HUDEP-2 (cell line): ENCODE data around the gene ISL2.

Experiments used
- DNase-seq, 76 experiments: peaks; one replicate each; lab custom pipeline; 2025; ENCODE audit not compliant: unreplicated experiment in 76 of 76; lab: John Stamatoyannopoulos, UW

The ISL2 gene

DNA sequence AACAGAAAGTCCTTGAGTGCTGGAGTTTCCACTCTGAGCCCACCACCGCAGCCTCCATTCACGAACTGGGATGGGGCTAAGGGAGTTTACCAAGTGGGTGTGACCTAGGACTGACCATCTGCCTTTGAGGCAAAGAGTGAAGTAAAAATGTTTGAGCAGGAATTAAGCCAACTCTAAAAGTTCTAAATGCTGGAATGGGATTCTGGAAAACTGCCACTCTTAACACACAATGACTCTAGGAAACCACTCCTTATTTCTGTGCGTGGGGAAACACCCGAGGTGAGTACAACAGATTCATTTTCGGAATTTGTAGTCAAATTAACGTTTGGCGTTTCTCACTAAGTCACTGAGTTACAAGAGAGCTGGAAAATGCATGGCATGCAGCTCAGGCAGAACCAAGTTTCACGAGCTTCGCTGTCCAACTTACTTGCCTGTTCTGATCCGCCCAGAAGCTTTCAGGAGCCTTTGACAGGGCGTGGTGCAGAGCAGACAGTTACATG lies 31.6 kb downstream of the ISL2 start:
- no peak for DNase-seq

DNA sequence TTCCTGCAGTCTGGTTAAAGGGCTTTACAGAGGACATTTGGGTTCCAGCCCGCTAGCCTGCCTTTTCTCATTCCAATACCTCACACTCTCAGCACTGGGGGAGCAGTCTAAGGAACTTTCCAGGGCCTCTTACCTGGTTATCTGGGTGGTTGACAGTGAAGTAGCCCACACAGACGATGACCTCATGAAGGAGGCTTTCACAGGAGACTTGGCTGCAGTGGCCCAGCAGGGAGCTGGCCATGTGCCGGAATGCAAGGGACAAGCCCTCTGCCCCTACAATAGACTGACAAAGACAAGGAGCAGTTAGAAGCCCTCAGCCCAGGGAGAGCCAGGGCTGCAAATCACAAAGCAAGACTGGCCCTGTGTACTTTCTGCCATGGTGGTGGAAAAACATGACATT lies 39.5 kb downstream of the ISL2 start:
- no peak for DNase-seq

DNA sequence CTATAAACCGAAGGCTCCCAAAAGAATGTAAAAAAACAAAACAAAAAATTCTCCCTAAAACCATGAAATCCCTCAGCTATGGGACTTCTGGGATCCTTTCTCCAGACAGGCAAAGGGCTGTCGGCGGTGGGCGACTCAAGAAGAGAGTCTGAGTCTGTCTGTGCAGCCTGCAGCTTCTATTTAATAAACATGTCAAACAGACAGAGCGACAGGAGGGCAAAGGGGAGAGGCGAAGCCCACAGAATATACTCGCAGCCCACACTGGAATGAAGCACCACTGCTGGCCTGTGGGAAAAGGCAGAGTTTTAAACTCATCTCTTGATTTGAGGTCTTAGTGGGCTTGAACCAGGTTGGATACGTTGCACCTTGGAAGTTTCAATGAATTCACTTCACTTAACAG lies 40.2 kb downstream of the ISL2 start:
- DNase-seq: no peak

DNA sequence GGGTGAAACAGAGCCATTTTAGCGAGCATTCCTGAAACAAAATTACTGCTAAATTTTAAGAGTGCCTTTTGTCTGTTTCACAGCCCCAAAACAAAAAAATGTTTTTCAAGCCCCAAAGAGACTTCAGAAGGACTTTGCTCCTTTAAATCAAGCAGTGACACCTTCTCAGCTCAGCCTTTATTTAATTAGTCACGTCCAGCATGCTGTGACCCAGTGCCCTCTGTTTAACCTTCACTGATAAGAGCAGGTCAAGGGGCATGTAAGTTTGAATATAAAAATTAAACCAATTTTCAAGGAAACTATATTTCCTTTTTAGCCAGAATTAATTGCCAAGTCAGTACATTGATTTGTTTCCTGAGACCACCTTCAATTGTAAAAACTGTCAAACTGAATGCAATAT lies 40.6 kb downstream of the ISL2 start:
- no peak for DNase-seq

DNA sequence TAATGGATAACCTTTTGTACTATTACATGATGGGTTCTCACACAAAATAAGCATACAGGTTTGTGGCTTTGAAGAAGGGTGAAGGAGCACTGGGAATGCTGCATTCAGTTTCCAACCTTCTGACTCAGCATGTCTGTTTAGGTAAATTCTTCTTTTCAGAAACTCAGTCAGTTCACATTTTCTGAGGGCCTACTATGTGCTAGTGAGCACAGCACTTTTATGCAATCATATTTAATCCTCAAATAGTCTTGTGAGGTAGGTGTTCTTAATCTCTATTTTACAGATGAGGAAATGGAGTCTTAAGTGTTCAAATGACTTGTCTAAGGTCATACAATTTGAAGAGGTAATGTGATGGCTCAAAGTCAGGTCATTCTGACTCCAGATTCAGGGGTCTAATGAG lies 41.2 kb downstream of the ISL2 start:
- no peak for DNase-seq

DNA sequence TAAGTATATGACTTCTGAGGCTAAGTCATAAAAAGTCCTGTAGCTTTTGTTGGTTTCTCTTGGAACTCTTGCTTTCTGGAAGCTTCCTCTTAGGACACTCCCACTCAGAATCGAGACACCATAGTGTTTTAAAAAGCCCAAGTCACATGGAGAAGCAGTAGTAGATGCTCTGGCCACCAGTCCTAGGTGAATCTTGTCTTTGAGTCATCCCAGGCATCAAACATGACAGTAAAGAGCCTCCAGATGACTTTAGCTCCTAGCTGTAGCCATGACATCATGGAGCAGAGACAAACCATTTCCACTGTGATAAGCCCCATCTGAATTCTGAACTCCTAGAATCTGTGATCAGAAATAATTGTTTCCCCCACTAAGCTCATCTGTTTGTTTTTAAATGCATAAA lies 42.1 kb downstream of the ISL2 start:
- no peak for DNase-seq

DNA sequence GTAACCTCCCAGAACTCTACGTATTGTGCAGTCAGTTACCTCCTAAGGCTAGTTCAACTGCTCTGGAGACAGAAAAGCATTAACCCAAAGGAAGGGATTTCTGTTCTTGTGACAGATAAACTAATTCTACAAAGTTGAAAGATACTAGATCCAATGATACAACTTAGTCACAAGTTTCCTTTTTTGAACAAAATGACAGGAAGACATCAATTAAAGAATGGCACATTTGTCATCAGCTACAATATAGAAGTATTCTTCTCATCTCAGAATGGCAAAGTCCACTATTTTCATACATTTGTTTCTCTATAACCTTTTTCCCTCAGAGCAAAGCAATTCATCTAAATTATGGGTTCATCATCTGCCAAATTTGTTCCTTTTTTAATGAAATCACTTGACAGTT lies 43.7 kb downstream of the ISL2 start:
- DNase-seq: no peak

DNA sequence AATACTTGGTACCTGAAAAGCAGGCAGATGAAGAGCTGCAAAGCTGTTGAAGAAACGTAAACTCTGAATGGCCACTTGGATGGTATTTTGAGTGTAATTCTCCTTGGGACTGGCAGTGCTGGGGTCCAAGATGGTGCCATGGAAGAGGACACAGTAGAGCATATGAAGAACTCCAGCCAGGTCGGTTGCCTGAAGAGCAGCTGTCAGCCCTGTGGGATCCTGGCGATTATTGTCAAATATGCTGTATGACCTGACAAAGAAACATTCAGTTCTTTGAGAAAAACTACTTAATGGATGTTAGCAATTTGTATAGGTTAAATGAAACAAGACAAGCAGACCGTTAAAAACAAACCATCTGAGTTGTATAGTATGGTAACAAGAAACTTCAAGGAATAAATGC lies 44.8 kb downstream of the ISL2 start:
- DNase-seq: no peak

DNA sequence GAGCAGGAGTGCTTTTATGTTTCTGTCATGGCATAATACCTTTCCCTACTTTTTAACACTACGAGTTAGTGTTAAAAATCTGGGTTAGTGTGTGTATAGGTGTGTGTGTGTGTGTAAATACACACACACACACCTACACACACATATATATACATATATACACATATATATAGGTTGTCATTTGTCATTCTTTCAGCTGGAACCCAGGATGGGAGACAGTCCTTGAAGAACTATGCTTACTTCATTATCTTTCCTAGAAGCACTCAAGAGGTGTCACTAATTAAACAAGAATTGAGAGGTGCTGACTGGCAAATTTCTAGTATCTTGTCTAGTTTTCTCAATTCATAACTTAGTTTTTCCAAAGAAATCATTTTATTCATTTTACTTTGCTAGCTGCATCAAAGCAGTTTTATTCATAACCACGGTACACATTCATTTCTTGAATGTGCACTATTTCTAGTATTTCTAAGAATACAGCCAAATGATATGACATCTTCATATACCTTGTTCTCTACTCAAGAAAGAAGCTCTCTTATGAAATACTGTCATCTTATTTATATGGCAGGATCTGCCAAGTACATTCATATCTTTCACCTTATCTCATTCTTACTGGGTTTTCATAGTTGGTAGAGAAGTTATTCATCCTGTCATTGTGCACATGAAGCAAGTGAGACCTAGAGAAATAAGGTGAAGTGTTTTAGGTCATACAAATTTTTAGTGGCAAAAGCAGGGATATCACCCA lies 46.6 kb downstream of the ISL2 start:
- no peak for DNase-seq

DNA sequence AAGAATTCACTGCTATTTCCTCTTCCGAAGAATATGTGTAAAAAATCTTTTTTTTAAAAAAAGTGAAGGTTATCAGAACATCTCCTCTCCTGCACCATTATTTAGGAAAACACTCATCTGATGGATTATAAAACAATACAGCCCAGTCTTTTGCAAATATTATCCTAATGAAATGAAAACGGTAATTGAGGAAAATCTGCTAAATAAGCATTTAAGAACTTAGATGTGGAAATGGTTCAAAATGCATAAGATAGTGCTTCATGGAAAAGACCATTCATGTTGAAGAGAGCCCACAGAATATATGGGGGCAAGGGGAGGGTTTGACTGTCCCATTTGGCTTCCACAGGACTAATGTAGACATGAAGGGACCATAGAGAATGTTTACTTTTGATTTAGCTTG lies 47.8 kb downstream of the ISL2 start:
- DNase-seq: no peak

DNA sequence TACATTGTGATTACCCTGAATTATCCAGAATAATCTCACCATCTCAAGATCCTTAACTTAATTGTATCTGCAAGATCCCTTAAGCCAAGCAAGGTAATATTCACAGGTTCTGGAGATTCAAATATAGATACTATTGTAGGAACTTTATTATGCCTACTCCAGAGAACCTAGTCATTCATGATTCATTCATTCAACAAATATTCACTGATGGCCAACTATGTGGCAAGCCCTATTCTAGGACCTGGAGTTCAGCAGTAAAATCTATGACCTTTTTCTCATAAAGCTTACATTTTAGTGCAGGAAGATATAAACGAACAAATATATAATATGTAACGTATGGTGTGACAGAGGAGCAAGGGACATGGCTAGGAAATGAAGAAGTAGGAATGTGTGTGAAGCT lies 49.6 kb downstream of the ISL2 start:
- no peak for DNase-seq

DNA sequence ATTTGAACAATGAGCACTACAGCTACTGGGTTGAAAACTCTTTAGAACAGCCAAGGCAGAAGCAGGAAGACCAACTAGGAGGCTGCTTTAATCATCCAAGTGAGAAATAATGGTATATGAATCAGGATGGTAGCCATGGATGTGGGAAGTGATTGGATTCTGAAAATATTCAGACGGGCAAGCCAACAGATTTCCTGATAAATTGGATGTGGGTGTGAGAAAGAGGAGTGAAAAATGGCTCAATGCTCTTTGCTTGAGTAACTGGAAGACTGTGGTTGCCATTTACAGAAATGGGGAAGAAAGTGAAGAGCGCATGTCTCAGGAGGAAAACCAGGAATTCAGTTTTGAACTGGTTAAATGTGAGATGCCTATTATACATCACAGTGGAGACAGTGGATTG lies 50.4 kb downstream of the ISL2 start:
- DNase-seq: no peak

DNA sequence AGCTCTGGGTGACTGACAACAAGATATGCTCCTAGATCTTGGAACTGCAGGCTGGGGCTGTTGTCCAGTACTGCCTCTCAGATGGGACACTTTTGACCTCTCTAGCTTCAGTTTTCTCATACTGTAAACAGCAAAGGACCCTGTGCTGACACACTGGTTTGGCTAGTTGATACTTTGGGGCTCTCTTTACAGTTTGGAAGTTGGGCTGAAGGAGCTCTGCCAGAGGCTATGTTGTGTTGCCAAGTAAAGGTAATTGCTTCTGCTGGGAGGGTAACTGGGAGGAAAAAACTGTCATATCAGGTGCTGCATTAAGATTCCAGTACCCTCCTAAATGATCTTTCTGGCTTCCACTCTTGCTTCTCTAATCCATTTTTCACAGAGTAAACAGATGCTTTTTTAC lies 54.0 kb downstream of the ISL2 start:
- no peak for DNase-seq

DNA sequence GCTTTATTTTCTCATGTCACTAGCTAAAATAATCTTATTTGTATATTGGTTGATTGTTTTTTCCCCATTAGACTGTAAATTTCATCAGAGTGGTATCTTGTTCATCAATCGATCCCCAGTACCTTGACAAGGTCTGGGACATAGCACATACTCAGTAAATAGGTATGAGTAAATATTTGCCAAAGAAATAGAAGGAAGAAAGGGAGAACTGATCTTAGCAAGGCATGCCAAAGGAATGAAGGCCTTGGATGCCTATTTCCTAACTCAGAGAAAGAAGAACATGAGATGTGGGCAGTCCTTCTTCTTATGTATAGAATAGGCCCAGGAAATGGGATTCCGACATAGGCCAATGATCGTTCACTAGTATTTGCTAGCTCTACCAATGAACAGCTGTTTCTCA lies 54.7 kb downstream of the ISL2 start:
- no peak for DNase-seq

DNA sequence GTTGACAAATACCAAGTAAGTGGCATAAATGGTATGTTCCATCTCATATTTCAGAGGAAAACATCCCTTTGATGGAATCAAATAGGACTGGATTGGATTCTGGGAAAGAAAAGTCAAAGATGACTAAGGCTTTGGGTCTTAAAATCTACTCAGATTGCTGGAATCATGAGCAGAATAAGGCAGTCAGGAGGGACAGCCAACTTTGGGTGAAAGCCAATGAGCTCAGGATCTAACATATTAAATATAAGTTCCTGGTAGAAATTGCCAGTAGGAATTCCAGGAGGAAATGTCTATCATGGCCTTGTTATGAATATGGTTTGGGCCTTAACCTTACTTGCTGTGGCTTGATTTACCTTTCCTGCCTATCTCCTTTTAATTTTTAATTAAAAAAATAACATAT lies 55.3 kb downstream of the ISL2 start:
- DNase-seq: no peak
